NCI-H1417 treated with DMSO at 0.1 percent for 48 hours (cell line): Measurements from ENCODE around the gene TPK1.

Source experiments
- DNase-seq: peaks from one replicate; lab custom pipeline; 2025; lab: John Stamatoyannopoulos, UW

TPK1 gene

GRCh38 chr7:144528536-144529045 lies 307.3 kb downstream of the TPK1 start:
- DNase-seq: no peak

DNA sequence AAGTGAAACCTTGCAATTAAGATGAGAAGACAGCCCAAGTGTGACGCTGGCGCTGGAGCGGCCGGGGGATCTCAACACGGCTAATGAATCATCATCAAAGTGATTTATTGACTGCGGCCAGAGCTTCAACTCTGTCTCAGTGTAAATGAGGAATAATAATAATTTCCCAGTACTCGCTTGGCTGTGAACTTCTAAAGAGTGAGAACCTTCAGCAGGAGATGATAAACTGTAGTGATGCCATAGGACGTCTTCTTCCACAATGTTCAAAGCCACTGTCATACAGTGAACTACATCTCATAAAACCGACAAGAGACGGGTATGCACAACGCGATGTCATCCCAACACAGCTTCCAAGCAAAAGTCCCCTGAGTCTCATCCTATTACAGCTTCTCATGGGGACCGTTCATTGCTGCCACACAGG lies 308.8 kb downstream of the TPK1 start:
- DNase-seq: no peak

- no peak for DNase-seq
Measured at GRCh38 chr7:144525956-144526355, 309.9 kb downstream of the TPK1 start.

GRCh38 chr7:144524271-144524670 lies 311.6 kb downstream of the TPK1 start:
- no peak for DNase-seq

DNA sequence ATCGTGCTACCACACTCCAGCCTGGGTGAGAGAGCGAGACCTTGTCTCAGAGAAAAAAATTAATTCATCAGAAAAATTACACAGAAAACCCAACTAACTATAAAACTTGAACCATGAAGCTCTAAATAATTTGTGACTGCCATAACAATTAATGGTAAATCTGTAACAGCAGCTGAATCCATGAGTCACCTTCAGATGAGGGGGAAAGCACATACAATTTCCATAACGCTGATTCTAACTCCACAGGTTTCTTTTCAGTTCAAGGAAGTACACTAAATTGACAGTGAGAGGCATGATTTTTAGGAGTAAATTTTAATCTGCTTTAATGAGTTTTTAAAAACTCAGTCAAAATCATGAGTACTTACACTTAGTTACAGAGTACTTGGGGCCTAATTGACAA lies 312.2 kb downstream of the TPK1 start:
- DNase-seq: no peak

- DNase-seq: no peak
Measured at GRCh38 chr7:144519925-144520324, 315.9 kb downstream of the TPK1 start.

GRCh38 chr7:144518360-144518759 lies 317.5 kb downstream of the TPK1 start:
- no peak for DNase-seq

DNA sequence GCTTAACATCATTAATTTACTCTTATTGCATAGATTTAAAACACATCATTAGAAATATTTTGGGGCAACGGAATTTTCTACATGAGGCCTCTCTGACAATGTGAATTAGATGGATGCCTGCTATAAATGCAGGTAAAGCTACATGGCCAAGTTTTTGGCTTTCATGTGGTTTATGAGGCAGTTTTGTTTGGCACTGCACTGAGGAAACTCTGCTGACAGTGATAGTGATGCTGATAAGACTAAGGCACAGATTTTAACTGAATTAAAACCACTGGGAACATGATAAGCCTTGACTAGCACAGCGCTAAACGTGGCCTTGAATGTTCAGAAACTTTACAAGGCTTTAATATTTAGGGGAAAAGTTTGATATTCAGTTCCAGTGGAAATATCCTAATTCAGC lies 318.1 kb downstream of the TPK1 start:
- DNase-seq: no peak

- DNase-seq: no peak
Measured at GRCh38 chr7:144516729-144517525, 318.9 kb downstream of the TPK1 start.

DNA sequence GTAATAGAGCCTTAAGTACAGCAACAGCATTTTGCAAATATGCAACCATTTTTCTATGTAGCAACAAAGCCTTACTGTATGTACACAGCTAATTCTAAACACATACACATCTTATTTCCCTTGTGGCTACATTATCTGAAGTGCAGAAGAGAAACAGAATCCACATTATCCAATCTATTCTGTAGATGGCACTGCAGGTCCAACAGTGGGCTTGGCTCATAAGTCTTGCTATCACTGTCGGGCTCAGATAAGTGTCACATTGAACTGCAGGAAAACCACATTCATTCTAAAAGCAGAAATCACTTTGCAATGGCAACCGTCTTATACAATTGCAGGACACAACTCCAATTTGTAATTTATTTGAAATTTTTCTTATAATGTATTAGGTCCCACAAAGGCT lies 322.5 kb downstream of the TPK1 start:
- no peak for DNase-seq

- no peak for DNase-seq
Measured at GRCh38 chr7:144510621-144511020, 325.2 kb downstream of the TPK1 start.

GRCh38 chr7:144508702-144509101 lies 327.2 kb downstream of the TPK1 start:
- no peak for DNase-seq

GRCh38 chr7:144503215-144503614 lies 332.6 kb downstream of the TPK1 start:
- DNase-seq: no peak

DNA sequence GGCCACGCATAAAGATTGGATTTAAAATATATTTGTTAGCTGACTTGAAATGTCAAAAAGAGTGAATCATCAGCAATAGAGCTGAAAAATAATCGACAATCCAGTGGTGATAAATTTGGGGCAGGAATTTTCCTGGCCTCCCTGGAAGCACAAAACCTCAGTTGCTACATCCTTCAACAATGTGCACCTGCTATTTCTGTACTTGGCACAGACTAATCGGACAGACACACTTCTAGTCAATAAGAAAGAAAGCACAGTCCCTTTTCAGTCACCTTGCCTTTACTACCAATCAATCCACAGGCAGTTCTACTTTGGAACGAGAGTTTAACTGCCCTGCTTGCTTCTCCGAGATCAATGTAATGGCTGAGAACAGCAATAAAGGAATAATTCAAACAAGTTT lies 335.6 kb downstream of the TPK1 start:
- DNase-seq: no peak

DNA sequence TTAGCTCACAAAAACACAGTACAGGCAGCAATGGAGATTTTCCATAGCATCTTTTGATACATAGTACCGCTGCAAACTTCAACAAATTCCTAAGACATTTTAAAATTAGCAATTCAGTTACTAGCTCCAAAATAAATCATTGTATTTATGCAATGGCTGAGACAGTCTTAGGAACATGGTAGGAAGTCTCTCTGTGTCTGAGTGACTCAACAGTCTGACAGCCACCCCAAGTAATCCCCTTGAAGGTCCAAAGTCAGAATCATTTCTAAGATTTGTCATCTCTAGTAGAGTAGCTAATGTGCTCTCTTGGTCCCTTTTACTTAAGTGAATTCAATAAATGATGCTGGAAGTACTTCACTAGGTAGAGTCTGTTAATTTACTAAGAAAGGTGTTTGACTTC lies 338.6 kb downstream of the TPK1 start:
- DNase-seq: no peak

DNA sequence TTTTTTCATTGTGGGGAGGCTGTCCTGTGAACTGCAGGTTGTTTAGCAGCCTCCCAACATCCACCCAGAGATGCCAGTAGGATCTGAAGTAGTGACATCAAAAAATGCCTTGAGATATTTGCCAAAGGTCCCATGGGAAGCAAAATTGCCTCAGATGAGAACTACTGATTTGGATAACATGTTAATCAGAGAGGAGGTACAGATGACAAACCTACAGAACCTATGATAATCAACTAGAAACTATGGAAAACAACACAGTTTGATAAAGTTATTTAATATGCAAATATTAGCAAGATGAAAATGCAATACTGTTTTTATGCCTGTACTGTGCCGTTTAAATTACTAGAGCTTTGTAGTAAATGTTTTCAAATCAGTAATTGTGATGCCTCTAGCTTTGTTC lies 341.5 kb downstream of the TPK1 start:
- DNase-seq: no peak

DNA sequence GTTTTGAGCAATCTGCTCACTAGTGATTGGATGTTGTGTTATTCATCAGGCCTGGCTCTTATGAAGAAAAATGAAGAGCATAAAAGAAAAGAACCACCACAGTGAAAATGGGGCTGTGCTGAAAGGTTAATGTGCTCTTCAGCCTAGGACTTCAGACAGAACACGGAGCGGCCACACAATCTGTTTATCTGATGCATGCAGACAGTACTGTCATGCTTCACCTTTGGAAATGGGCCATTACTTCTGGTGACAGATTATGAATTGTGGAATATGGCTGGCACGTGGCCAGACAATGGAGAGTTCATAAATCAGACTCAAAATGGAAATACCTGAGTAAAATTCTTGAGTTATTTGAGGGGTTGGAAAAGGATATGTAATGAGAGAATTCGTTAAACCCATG lies 346.3 kb downstream of the TPK1 start:
- no peak for DNase-seq

DNA sequence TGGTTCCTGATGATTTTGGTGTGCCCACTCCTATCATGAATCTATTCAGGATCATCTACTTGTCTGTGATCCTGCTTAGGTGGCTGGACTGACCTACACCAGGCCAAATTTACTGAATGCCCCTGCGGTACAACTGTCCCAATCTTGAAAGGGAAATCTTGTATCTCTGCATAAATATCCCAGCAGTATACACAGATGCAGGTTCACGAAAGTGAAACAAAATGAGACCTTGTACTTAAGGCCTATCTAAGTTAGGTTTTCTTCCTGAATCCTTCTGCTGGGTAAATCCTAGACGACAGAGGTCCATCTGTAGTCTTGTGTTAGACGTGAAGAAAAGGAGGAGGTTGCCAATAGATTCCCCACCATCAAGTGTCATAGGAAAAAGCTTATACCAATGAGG lies 346.9 kb downstream of the TPK1 start:
- no peak for DNase-seq

GRCh38 chr7:144487901-144488300 lies 348.0 kb downstream of the TPK1 start:
- DNase-seq: no peak

- DNase-seq: no peak
Measured at GRCh38 chr7:144484445-144484844, 351.4 kb downstream of the TPK1 start.

DNA sequence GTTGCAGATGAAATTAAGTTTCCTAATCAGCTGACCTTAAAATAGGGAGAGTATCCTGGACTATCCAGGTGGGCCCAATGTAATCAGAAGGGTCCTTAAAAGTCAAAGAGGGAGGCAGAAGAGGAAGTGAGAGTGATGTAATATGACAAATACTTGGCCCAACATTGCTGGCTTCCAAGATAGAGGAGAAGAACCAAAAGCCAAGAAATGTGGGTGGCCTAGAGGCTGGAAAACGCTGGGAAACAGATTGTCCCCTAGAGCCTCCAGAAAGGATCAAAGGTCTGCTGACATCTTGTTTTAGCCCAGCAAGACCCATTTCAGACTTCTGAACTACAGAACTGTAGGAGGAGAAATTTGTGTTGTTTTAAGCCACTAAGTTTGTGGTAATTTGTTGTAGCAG lies 352.7 kb downstream of the TPK1 start:
- DNase-seq: no peak

GRCh38 chr7:144481833-144482232 lies 354.0 kb downstream of the TPK1 start:
- DNase-seq: no peak

DNA sequence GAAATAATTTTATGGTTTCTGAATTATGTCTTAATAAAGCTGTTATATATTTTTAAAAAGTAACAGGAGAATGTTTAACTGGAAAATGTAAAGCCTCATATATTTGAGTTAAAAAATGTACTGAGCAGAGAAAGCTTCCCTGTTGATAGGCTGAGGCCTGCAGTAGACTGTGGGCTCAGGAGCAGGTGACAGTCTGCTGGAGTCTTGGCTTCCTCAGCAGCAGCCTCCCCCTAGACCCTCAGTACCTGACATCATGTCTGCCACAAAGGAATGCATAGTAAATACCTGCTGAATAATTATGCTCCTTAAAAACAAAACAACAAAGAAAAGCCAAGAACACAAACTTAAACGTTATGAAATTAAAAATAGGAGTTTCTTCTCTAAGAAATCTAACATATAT lies 358.5 kb downstream of the TPK1 start:
- no peak for DNase-seq
